ENCODE measurements around the gene OR5A2. TPM values are rescaled to one million over a fixed set of nuclear protein-coding genes. Genes with fewer than 3 reads are reported as not detected.

The OR5A2 gene
- total and polyA plus RNA-seq, 2 of the 8 experiments (the other 6 are each of a cell fraction or from before 2014, with no cell fraction given) = not detected

- H3K27ac ChIP-seq (ENCODE audit: low read depth, low read length) = no peak overlapping the region
- H2BK12ac ChIP-seq (ENCODE audit: low read depth, low read length) = no peak overlapping the region
- H3K23ac ChIP-seq (ENCODE audit: insufficient read length) = no peak overlapping the region
- POLR2A ChIA-PET (ENCODE audit: partially characterized antibody) = no interaction called here
- H3K4ac ChIP-seq (replicated peaks; ENCODE audit: insufficient read length, low read depth, low read length) = no peak overlapping the region
- H3K9ac ChIP-seq (replicated peaks in 1 of 4; ENCODE audit: extremely low read depth in 1 of 4, low read depth in 3 of 4, low read length in 3 of 4) = no peak overlapping the region
- H4K8ac ChIP-seq (ENCODE audit: extremely low read depth, insufficient read depth, low read length) = no peak overlapping the region
- no peaks in the 10 kb centered on the region for H3K36me3 ChIP-seq (ENCODE audit: control insufficient read depth in 2 of 4, insufficient read depth in 4 of 4, low read length in 3 of 4)
- H4K5ac ChIP-seq (ENCODE audit: insufficient read length, low read depth, low read length) = no peak overlapping the region
- WGBS, 2 experiments (ENCODE audit: extremely low coverage in 1 of 2, insufficient coverage in 1 of 2, insufficient read length in 1 of 2, insufficient replicate concordance in 2 of 2, low coverage in 1 of 2, low lambda C conversion rate in 2 of 2, missing lambda C conversion rate in 1 of 2) = 83% methylated on average over 3 of the region's 3 CpGs; no CpG with 5 or more reads in 1 of the 2 experiments
- H3K79me2 ChIP-seq (ENCODE audit: control insufficient read depth in 1 of 2, insufficient read depth in 2 of 2, low read length in 2 of 2) = no peaks in the 10 kb centered on the region
- no peak overlapping the region for H2BK120ac ChIP-seq (replicated peaks; ENCODE audit: low read depth, low read length)
- FAIRE-seq = no peak
- no peak overlapping the region for H3K18ac ChIP-seq (ENCODE audit: extremely low read depth, low read length)
- DNase-seq (ENCODE audit: low read depth in 1 of 2, low spot score in 2 of 2) = no peak
- peaks cover 0 to 3% (median 0%) of the 10 kb centered on the region in 4 experiments; a peak in 1 of 7 replicates for H3K4me1 ChIP-seq (replicated peaks in 1 of 4; ENCODE audit: control insufficient read depth in 3 of 4, insufficient read depth in 4 of 4, low read length in 3 of 4)
- H2AFZ ChIP-seq (ENCODE audit: low read length) = no peak overlapping the region
- no peak overlapping the region for H4K91ac ChIP-seq (replicated peaks; ENCODE audit: insufficient read length, low read length)
- H3K56ac ChIP-seq (replicated peaks; ENCODE audit: insufficient read length, low read depth, low read length) = no peak overlapping the region
- no peaks in the 10 kb centered on the region for H3K27me3 ChIP-seq (replicated peaks in 1 of 4; ENCODE audit: control insufficient read depth in 3 of 4, extremely low read depth in 1 of 4, insufficient read depth in 3 of 4, low read length in 3 of 4)
- H3K23me2 ChIP-seq (ENCODE audit: low read depth, low read length) = no peaks in the 10 kb centered on the region; the same call in 1 of the 2 replicates
- no peaks in the 10 kb centered on the region for H3K79me1 ChIP-seq (ENCODE audit: low read depth, low read length)
- H3K4me3 ChIP-seq (ENCODE audit: extremely low read depth in 1 of 4, insufficient read depth in 2 of 4, low read depth in 3 of 4, low read length in 4 of 4) = no peak overlapping the region
- H3K4me2 ChIP-seq (ENCODE audit: insufficient read depth in 1 of 2, low read depth in 2 of 2, low read length in 2 of 2) = no peak overlapping the region
- no peak overlapping the region for H3K14ac ChIP-seq (ENCODE audit: insufficient read length)
- no peaks in the 10 kb centered on the region; a peak in 1 of 4 replicates for H3K9me3 ChIP-seq (ENCODE audit: insufficient read depth in 2 of 2, low read depth in 1 of 2, low read length in 1 of 2)
- CTCF ChIA-PET (ENCODE audit: partially characterized antibody) = no interaction called here
- no peak overlapping the region for H2BK5ac ChIP-seq (ENCODE audit: low read depth, low read length)
- H2BK15ac ChIP-seq (ENCODE audit: low read length) = no peak overlapping the region
- no peak overlapping the region for H2BK20ac ChIP-seq (ENCODE audit: low read length)
- no peaks in the 10 kb centered on the region for H4K20me1 ChIP-seq (replicated peaks in 1 of 2; ENCODE audit: control insufficient read depth in 1 of 2, insufficient read depth in 2 of 2, low read length in 2 of 2)
- no peak overlapping the region for H2AK5ac ChIP-seq (ENCODE audit: low read depth, low read length)
- TF ChIP-seq SIX5 (IDR thresholded peaks at IDR 0.05; ENCODE audit: low read depth, low read length) = no peak
- TF ChIP-seq POU5F1 (IDR thresholded peaks at IDR 0.05; ENCODE audit: low read depth, low read length) = no peak
- TF ChIP-seq ZNF274 (IDR thresholded peaks at IDR 0.05; ENCODE audit: borderline replicate concordance, extremely low read depth, low read length) = no peak
- TF ChIP-seq TCF12 (IDR thresholded peaks at IDR 0.05; ENCODE audit: low read depth, low read length) = no peak
- no peak for TF ChIP-seq SP4 (IDR thresholded peaks at IDR 0.05; ENCODE audit: low read length)
- TF ChIP-seq NANOG (IDR thresholded peaks at IDR 0.05; ENCODE audit: insufficient read depth, low read depth, low read length, poor library complexity, severe bottlenecking) = no peak
- TF ChIP-seq RXRA (IDR thresholded peaks at IDR 0.05; ENCODE audit: insufficient read depth, low read depth, low read length) = no peak
- TF ChIP-seq E2F6 (IDR thresholded peaks at IDR 0.05) = no peak
- no peak for TF ChIP-seq BCL11A (IDR thresholded peaks at IDR 0.05; ENCODE audit: low read depth in 2 of 2, low read length in 2 of 2)
- no peak for TF ChIP-seq BACH1 (IDR thresholded peaks at IDR 0.05; ENCODE audit: low read length)
- TF ChIP-seq SRF (IDR thresholded peaks at IDR 0.05; ENCODE audit: low read depth, low read length) = no peak
- no peak for TF ChIP-seq PHF8 (conservative IDR thresholded peaks at IDR 0.05; ENCODE audit: low read depth, low read length)
- no peak for TF ChIP-seq POLR2AphosphoS5 (IDR thresholded peaks at IDR 0.05; ENCODE audit: low read depth, low read length)
- no peak for TF ChIP-seq SP2 (IDR thresholded peaks at IDR 0.05; ENCODE audit: low read length)
- TF ChIP-seq TBP (IDR thresholded peaks at IDR 0.05; ENCODE audit: low read depth, low read length) = no peak
- no peak for TF ChIP-seq EZH2 (IDR thresholded peaks at IDR 0.05; ENCODE audit: low read depth, low read length, severe bottlenecking)
Measured at GRCh38 chr11:59459916-59460315, 33.7 kb upstream of the OR5A2 start.

All from H1 (cell line).